ENCODE measurements around the gene ADD1.
"Not testable (repeated sequence)": the region's sequence is repeated elsewhere in the genome, so short reads cannot be mapped to it uniquely, and the experiment has no call there.

- TF ChIP-seq CTCF, POLR2A (IDR thresholded peaks at IDR 0.05): not testable (repeated sequence)
Measured at GRCh38 chr4:2938411-2938810, 94.8 kb downstream of the ADD1 start.

All from right lobe of liver (tissue), 4 donors.